GM21367 (cell line): ENCODE measurements around the gene CALML4.
"Not testable (repeated sequence)": the region's sequence is repeated elsewhere in the genome, so short reads cannot be mapped to it uniquely, and the experiment has no call there.

Experiments used
- ATAC-seq: cut with Tn5 transposase; IDR thresholded peaks from one replicate; pipeline ENCODE4 v1.9.1; 2021; ENCODE audit not compliant: unreplicated experiment

Gene CALML4

DNA sequence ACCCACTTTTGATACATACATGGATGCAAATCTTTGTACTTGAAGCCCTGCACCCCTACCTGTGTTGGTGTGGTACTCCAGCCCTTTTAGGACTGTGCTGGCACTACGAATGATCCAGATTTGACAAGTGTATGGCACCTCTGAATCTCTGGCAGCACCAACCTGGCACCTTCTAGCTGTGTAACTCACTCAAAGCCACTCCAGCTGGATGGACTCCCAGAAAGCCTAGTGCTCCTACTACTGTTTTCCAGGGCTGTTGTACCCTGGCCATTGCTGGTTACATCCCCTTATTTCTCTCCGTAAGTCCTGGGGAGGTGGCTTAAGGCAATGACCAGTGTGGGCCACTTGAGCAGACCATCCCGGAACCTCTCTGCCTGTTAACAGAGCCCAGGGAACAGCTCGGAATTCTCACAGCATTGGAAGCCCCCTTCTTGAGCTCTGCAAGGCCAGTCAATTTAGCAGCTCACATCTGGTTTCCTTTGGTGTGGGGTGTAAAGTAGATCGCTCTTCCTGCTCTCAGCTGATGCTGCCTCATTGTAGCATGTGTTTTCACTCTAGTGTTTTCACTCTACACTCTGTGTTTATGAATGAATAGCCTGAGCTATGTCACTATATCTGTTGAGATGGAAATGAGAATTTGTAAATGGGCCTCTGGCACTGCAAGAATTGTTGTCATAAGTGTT, 12.2 kb downstream of the CALML4 start:
- no peak for ATAC-seq

DNA sequence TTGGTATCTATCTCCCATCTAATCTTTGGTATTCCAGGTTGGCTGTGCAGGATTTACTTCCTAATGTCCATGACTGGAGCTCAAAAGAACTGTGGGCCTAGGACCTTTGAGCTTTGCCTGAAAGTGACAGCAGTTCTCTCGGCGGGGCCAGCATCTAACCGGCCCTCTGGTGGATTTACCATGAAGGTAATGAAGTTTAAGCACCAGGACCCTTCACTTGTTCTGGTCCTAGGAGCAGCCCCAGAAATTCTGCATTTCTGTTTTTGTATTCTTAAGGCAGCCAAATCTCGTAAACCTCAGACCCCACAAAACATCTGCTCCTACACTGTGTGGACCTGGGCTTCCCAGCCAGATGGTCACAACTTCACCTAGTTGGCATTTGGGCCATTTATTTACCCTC, 13.0 kb downstream of the CALML4 start:
- ATAC-seq, result no peak

DNA sequence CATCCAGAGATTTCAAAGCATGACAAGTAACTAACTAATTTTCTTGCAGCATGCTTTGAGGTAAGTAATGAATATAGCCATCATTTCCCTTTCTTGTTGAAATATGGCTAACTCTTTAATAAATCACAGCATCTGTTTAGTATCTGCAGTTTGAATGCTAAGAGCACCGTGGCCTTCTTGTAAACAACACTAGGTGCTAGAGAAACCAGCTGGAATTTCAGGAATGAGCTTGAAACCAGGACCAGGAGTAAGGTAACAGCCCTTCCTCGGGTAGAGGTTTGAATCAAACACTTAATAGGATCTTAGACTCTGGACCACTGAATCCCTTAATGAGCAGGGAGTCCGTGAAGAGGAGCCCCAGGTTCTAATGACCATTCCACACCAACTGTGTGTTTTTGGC, 13.6 kb downstream of the CALML4 start:
- ATAC-seq, result no peak

DNA sequence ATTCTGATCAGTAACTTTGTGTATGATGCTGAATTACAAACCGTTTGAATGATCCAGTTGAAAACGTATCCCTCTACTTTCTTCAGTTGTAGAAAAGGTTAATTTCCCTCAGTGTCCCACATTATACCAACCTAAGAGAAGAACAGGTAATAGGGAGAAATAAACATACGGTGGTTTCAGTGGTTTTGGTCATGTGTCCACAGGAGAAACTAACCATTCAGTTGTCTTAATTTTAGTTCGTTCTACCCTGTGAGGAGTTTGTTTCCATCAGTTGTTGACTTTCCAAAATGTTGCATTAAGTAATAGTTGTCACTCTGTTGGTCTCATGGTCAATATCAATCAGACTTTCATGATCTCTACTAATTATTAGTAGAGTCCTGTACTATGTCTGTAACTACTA, 15.1 kb downstream of the CALML4 start:
- no peak for ATAC-seq

DNA sequence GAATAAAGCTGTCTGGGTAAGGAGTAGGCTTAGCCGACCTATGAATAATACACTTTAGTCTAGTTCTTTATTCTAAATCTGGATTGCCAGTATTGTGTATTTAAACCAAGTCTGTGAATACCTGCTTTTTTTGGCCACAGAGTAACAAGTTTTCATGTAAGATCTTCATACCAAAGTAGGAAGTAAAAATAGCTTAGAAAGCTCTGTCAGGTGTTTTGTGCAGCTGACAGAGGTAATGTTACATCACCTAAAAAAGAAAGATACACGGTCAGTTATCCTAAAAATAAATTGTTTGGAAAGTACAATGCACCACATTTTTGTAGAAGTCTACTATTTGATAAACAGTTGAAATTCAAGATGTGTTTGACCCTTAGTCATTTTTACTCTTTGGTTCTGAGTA, 16.5 kb downstream of the CALML4 start:
- ATAC-seq, result no peak

DNA sequence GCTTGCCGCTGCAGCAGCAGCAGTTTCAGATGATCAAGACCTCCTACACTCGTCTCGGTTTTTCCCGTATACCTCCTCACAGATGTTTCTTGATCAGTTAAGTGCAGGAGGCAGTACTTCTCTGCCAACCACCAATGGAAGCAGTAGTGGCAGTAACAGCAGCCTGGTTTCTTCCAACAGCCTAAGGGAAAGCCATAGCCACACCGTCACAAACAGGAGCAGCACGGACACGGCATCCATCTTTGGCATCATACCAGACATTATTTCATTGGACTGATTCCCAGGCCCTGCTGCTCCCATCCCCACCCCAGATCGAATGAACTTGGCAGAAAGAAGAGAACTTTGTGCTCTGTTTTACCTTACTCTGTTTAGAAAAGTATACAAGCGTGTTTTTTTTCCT, 17.6 kb downstream of the CALML4 start:
- ATAC-seq, result no peak

DNA sequence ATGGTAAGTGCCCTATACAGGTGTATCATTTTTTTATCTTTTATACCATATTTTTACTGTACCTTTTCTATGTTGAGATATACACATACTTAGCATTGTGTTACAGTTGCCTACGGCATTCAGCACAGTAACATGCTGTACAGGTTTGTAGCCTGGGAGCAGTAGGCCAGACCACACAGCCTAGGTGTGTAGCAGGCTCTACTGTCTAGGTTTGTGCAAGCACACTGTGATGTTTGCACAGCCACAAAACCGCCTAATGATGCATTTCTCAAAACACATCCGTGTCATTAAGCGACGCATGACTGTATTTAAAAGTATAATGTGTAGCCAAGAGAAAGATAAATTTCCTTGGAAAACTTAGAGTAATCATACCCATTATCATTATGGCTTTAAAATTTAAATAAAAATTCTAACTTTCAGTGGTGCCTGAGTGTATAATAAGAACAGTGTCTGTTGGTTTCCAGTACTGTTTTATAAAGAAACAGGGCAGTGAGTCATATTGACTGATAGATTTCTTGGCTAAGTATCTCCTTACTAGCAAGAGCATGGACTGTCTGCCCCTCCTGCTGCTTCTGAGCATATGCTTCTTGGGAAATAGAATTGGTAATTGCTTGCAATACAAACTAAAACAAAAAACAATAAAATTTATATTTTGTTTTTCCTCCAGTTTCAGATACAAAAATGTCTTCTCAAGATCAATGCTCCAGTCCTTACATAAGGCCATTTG, 18.3 kb downstream of the CALML4 start:
- no peak for ATAC-seq

DNA sequence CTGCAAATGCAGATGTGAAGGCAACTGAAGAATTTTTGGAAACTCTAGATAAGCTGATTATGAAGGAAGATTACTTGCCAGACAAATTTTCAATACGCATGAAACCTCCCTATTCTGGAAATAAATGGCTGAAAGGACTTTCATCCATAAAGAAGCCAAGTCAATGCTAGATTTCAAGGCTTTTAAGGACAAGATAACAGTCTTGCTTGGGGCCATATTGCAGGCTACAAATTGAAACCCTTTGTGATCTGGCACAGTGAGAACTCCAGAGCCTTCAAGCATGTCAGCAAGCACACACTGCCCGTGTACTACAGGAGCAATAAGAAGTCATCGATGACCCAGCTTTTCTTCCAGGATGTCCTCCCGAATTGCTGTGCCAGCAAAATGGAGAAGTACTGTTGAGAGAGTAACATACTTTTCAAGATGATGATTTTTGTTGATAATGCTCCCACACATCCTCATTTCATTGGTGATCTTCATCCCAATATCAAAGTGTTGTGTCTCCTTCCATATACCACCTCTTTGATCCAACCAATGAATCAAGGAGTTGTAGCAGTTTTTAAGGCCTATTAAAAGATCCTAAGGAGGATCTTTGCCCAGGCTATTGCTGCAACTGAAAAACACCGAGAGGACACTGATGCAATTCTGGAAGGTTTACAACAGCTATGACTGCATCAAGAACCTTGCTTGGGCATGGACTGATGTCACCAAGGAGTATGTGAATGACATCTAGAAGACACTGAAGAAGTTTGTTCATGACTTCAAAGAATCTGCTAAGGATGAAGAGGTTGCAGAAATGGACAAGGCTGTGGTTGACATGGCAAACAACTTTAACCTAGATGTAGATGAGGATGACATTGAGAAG, 20.3 kb downstream of the CALML4 start:
- ATAC-seq, result no peak

DNA sequence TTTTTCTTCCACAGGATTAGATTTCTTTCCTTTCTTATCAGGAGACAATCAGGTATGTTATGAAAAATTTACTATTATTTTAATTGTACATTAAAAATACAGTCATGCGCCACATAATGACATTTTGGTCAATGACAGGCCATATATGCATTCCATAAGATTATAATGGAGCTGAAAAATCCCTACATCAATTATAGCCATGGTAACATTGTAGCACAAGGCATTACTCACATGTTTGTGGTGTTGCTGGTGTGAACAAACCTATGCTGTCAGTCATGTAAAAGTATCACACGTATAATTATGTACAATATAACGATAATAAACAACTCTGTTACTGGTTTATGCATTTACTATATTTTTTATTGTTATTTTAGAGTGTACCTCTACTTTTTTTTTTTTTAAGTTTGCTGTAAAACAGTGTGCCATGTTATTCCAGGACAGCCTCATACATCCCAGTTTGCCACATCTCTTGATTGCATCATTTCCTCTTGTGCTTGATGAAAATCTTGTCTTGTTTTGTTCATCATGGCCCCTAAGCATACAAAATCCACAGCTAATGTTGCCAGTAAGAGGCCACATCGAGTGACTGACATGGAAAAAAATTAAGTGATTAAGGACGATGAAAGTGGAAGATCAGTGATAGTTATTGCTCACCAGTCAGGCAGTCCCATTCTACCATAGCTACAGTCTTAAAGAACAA, 21.4 kb downstream of the CALML4 start:
- ATAC-seq, result no peak

DNA sequence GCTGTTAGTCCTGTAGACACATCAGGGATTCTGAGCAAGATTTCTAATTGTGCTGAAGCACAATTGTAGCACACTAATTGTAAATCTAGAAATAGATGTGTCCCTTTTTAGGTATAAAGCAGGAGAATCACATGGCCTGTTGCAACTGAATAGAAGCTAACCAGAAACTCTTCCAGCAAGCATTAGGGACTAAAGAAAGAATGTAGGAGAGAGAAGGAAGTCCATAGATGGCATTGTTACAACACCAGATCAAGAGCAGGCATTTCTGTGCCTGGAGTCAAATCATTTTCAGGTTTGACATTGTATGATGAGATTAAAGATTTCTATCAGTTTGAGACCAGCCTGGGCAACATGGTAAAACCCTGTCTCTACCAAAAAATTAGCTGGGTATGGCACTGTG, 27.4 kb downstream of the CALML4 start:
- no peak for ATAC-seq

DNA sequence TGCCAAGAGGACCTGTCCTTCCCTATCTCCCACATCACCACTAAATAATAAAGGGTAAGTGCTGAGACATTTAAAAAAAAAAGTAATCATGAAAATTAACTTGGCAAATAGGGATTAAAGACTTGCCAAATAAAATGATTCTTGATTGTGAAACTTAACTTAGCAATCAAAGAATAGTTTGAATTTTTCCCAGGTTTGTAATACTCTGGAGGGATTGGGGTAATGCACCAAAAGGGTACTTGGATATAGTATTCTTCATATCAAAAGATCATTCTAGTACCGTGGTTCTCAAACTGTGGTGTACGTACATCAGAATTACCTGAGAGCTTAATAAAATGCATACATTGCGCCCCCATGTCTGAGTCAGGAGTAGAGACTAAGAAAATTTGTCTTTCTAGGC, 28.5 kb downstream of the CALML4 start:
- ATAC-seq, result no peak

DNA sequence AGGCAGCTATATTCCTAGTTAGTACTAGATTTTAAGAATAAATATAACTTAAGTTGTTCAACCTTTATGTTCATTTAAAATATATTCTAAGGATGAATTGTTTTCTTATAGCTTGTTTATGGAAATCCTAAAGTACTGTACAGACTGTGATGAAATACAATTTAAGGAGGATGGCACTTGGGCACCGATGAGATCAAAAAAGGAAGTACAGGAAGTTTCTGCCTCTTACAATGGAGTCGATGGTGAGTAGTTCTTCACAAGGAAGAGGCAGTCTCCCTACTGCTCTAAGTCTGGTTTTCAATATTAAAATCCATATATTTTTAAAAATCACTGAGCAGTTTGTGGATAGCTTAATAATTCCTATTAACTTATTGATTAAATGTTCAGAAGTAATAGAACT, 29.6 kb downstream of the CALML4 start:
- no peak for ATAC-seq

DNA sequence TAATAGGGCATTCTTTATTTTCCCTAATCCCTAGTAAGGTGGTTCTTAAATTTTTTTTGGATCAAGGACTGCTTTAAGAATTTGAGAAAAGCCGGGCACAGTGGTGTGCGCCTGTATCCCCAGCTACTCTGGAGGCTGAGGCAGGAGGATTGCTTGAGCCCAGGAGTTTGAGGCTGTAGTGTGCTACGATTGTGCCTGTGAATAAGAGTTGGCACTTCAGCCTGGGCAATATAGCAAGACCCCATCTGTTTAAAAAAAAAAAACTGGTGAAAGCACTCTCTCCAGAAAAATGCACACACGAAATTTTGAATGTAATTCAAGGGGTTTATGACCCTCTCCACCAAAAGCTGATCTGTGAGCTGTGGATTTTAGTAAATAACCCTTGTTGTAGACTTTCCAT, 32.0 kb downstream of the CALML4 start:
- ATAC-seq, result no peak

DNA sequence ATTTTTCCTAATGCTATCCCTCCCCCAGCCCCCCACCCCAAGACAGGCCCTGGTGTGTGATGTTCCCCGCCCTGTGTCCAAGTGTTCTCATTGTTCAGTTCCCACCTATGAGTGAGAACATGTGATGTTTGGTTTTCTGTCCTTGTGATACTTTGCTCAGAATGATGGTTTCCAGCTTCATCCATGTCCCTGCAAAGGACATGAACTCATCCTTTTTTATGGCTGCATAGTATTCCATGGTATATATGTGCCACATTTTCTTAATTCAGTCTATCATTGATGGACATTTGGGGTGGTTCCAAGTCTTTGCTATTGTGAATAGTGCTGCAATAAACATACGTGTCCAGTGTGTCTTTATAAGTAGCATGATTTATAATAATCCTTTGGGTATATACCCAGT, 33.1 kb downstream of the CALML4 start:
- not testable (repeated sequence) for ATAC-seq

DNA sequence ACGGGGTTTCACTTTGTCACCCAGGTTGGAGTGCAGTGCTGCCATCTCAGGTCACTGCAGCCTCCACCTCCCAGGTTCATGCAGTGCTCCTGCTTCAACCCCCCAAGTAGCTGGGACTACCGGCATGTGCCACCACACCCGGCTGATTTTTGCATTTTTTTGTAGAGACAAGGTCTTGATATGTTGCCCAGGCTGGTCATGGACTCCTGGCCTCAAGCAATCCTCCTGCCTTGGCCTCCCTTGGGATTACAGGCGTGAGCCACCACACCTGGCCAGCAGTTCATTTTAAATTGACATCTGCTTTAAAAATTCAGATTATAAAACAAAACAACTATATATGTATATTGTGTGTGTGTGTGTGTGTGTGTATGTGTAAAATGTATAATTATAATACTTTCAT, 38.3 kb downstream of the CALML4 start:
- ATAC-seq, result no peak

DNA sequence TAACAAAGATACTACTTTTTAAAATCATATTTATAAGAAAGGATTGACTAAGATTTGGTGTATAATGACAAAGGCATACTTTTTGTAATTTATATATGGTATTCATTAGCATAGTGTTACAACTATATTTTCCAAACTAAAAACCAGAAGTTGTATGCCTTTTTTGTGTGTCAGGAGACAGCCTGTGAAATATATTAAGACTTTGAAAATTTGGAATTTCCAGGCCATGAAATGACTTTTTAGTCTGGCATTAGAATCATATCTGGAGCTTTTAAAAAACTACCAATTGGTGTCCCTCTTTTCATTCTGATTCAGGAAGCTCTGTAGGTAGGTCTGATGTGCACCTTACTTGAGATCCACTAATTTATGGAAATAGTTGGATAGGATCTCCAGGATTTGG, 41.9 kb downstream of the CALML4 start:
- ATAC-seq, result no peak

DNA sequence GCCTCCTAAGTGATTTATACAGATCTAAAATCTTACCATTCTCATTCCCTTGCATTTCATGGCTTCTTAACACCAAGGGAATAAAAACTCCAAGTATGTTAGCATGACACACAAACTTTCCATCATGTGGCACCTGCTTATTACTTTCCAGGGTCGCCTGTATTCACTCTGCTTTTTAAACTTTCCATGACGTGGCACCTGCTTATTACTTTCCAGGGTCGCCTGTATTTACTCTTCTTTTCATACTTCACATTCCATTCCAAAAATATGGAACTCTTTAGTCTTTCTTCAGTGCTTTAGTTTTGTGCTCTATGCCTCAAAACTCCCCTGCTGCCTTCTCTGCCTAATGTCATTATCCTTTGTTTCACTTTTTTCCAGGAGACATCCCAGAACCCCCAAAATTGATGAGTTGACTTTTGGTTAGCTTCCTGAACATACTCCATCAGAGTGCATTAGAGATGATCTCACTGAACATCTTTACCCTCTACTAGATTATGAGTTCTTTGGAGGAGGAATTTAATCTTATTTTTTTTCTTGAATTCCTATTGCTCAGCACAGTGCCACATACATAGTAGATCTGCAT, 47.0 kb downstream of the CALML4 start:
- ATAC-seq, result no peak

DNA sequence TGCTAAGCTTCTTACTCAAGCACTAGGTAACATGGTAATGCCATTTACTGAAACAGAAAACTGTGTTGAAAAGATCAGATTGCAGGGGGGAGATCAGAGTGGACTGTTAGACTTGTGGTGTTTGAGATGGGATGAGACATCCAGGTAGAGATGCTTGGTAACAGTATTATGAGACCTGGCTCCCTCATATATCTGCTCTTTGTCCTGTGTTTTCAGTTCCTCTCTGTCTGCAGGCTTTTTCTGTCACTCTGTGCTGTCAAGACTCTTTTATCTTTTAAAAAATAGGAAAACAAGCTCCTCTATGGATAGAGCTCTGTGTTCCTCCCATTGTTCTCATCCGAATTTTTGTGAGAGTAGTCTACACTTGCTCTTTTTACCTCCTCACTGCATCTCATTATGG, 48.1 kb downstream of the CALML4 start:
- ATAC-seq, result no peak

DNA sequence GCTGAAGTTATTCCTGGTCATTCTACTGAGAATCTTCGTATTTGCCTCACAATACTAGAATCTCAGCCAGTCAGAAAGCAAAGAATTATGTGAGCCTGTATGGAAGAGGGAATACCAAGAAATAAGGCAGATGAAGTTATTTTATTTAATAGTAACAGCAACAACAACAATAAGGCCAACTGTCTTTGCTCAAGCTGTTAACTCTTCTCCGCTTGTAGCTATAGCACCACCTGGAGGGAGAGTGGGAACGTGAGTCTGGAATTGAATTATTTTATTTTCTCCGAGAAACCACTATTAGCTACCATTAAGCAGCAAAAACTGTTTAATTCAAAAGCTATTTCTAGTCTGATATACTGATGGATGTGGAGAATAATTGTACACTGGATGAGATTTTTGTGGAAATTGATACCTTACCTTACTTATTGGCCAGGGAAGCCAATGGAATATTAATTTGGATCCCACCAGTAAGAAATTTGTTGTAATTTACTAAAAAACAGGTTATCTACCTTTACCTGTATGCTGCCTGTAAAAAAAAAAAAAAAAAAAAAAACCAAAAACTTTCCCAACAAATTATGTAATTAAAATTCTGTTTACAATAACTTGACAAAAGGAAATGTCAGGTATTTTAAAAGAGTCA, 50.1 kb downstream of the CALML4 start:
- no peak for ATAC-seq

DNA sequence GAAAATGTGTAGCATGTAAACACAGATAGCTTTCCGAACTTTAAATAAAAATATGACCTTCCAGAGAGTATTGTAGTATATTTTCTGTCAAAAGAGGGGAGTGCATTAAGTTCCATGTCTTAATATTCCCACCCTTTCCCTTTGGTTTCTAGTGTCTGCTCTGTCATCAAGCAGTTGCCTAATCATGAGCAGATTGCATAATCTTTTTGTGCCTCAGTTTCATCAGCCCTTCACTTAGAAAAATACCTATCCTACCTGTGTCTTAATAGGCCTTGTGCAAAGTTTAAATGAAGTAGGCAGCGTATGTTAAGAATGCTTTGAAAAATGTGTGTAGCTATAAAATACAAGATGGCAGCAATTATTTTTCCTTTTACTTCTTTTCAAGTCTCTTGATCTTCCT, 52.8 kb downstream of the CALML4 start:
- no peak for ATAC-seq

DNA sequence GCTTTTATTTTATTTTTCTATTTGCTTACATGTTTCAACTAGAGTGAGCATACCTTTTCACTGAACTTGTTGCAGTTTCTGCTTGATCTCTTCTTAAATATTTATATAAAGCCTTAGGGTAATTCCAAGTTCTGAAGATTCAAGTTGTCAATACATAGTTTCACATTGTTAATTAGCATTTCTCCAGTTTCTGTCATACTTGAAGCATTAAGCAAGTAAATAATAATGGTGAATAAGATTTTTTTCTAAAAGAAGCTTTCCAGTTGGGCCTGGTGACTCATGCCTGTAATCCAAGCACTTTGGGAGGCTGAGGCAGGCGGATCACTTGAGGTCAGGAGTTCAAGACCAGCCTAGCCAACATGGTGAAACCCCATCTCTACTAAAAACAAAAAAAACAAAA, 53.9 kb downstream of the CALML4 start:
- ATAC-seq, result no peak
